AG09309 (cell line): ENCODE results near the gene CDH3.

Experiments used
- DNase-seq: peaks from one replicate; pipeline ENCODE4 v3.0.0-alpha.2; 2010; ENCODE audit warnings: low read depth
- H3K4me3 ChIP-seq: 2 replicates; pipeline ENCODE4 v1.5.1; 2011; ENCODE audit warnings: mild to moderate bottlenecking, low read depth, low read length, moderate library complexity; ENCODE audit not compliant: control insufficient read depth
- TF ChIP-seq, protein P1 (sequence below): IDR thresholded peaks from 2 replicates; pipeline ENCODE4 v1.5.1; 2011; ENCODE audit warnings: mild to moderate bottlenecking, low read depth, low read length, inconsistent platforms; ENCODE audit not compliant: insufficient read depth, control insufficient read depth; ENCODE audit errors: missing control alignments

Gene CDH3

DNA sequence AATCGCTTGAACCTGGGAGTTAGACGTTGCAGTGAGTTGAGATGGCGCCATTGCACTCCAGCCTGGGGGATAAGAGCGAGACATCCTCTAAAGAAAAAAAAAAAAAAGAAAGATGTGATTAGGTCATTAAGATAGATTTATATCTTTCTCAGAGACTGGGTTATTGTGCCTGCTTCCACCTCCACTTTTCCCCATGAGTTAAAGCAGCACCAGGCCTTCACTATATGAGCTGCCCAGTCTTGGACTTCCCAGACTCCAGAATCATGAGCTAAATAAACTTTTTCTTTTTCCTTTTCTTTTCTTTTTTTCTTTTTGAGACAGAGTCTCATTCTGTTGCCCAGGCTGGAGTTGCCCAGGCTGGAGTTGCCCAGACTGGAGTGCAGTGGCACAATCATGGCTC, 72.6 kb downstream of the CDH3 start:
- DNase-seq: no peak
- H3K4me3 ChIP-seq: no peak overlapping the region
- TF ChIP-seq, protein P1, sequence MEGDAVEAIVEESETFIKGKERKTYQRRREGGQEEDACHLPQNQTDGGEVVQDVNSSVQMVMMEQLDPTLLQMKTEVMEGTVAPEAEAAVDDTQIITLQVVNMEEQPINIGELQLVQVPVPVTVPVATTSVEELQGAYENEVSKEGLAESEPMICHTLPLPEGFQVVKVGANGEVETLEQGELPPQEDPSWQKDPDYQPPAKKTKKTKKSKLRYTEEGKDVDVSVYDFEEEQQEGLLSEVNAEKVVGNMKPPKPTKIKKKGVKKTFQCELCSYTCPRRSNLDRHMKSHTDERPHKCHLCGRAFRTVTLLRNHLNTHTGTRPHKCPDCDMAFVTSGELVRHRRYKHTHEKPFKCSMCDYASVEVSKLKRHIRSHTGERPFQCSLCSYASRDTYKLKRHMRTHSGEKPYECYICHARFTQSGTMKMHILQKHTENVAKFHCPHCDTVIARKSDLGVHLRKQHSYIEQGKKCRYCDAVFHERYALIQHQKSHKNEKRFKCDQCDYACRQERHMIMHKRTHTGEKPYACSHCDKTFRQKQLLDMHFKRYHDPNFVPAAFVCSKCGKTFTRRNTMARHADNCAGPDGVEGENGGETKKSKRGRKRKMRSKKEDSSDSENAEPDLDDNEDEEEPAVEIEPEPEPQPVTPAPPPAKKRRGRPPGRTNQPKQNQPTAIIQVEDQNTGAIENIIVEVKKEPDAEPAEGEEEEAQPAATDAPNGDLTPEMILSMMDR: no peak

GRCh38 chr16:68718590-68718989, 73.5 kb downstream of the CDH3 start:
- TF ChIP-seq, protein P1: no peak
- H3K4me3 ChIP-seq: no peak overlapping the region
- no peak for DNase-seq

DNA sequence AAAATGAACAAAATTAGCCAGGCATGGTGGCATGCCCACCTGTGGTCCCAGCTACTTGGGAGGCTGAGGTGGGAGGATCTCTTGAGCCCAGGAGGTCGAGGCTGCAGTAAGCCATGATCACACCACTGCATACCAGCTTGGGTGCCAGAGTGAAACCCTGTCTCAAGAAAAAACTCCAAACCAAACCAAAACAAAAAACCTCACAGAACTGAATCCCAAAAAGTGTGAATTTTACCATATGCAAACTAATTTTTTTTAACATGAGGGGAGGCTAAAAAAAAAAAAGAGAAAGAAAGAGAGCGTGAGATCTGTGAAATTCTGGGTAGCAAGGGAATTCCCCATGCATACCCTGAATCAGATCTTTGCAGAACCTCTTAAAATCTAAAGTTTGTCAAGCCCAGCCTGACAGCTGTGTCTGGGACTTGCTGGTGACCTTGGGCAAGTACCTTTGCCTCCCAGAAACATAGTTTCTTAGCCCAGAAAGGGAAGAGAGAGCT, 74.9 kb downstream of the CDH3 start:
- DNase-seq: no peak
- TF ChIP-seq, protein P1: no peak
- H3K4me3 ChIP-seq: no peak overlapping the region

DNA sequence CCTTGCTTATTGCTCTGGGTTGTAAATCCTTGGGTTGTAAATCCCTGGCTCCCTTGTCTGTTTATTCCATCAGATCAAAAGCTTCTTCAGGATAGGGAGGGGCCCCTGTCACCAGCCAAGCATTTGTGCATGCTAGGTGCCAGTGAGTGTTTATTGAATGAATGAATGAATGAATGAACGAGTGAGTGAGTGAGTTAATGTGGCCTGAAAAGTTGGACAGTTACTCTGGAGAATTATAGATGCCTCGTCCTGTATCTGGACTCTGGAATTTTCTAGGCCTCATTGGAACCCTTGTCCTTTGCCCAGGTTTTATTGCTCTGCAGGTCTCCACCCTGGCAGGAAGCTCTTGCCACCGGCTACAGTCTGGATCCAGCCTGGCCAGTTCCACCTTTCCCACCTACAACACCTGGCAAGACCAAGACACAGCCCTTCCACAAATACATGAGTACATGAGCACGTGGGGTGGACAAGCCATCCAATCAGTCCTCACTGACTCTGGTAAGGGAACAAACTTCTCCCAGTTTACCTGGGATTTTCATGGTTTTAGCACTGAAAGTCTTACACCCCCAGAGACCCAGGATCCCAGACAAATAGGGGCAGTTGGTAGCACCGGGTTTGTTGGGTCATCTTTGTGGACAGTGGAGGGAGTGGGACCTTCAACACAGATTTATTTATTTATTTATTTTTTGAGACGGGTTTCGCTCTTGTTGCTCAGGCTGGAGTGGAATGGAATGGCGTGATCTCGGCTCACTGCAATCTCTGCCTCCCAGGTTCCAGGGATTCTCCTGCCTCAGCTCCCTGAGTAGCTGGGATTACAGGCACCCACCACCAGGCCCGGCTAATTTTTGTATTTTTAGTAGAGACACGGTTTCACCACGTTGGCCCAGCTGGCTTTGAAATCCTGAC, 77.3 kb downstream of the CDH3 start:
- no peak overlapping the region for H3K4me3 ChIP-seq
- TF ChIP-seq, protein P1: no peak
- no peak for DNase-seq

DNA sequence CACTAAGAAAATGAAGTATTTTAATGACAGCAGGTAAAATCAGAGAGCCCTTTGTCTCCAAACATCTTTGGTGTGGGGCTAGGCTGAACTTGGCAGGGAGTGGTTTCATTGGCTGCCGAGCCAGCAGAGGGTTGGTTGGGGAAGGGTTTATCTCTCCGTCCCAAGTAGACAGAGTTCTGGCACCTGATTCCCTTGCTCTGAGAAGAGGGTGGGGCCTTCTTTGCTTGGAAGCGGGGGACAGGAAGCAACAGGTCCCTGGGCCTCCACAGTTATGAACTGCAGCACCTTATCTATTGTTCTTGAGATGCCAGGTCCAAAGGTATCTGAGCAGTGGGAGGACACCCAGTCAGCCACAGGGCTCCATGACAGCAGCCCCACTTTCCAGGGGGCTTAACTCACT, 79.7 kb downstream of the CDH3 start:
- TF ChIP-seq, protein P1: no peak
- DNase-seq: no peak
- no peak overlapping the region for H3K4me3 ChIP-seq

- no peak overlapping the region for H3K4me3 ChIP-seq
- TF ChIP-seq, protein P1: no peak
- no peak for DNase-seq
Observed at GRCh38 chr16:68728523-68728922, 83.4 kb downstream of the CDH3 start.
